Heart right ventricle (tissue), 16 donors: ENCODE data around the gene GMPPA. TPM values are rescaled to one million over a fixed set of nuclear protein-coding genes. Genes with fewer than 3 reads are reported as not detected.

Experiments used
- ATAC-seq, 8 donors: fragments of 200-7000 bp; cut with Tn5 transposase; one replicate each; pipeline ENCODE4 v1.9.1; 2020; ENCODE audit warnings: mild to moderate bottlenecking in 8 of 8, moderate library complexity in 8 of 8, moderate number of reproducible peaks in 1 of 8
- DNase-seq, 2 donors: peaks; one replicate each; pipeline ENCODE4 v3.0.0-alpha.2; 2020
- H3K27ac ChIP-seq, 10 donors: fragments of 200-600 bp; sonication (generic) in 2 of 10; one replicate each; pipeline versions ENCODE4 v1.5.0 to v1.8.0; 2020 to 2022; ENCODE audit warnings: mild to moderate bottlenecking in 3 of 10
- H3K27me3 ChIP-seq, 7 donors: fragments of 200-600 bp; one replicate each; pipeline ENCODE4 v1.8.0; 2021 to 2022; ENCODE audit warnings: mild to moderate bottlenecking in 2 of 7
- H3K36me3 ChIP-seq, 9 donors: fragments of 200-600 bp; sonication (generic) in 1 of 9; one replicate each; pipeline versions ENCODE4 v1.5.0 to v1.8.0; 2020 to 2022; ENCODE audit warnings: mild to moderate bottlenecking in 2 of 9
- H3K4me1 ChIP-seq, 9 donors: fragments of 200-600 bp; sonication (generic) in 1 of 9; one replicate each; pipeline versions ENCODE4 v1.5.0 to v1.8.0; 2020 to 2022; ENCODE audit warnings: mild to moderate bottlenecking in 4 of 9
- H3K4me3 ChIP-seq, 10 donors: fragments of 200-600 bp; sonication (generic) in 2 of 10; one replicate each; pipeline versions ENCODE4 v1.5.0 to v1.8.0; 2020 to 2022; ENCODE audit warnings: mild to moderate bottlenecking in 7 of 10, moderate library complexity in 2 of 10
- H3K9me3 ChIP-seq, 11 donors: fragments of 200-600 bp in 10 of 11; sonication (generic) in 2 of 11; one replicate each; pipeline versions ENCODE4 v1.5.0 to v1.8.0; 2013 to 2022; ENCODE audit warnings: mild to moderate bottlenecking in 2 of 11, control low read depth in 1 of 11, moderate library complexity in 1 of 11
- WGBS, 2 donors: extraction: QIAGEN DNeasy Blood & Tissue Kit; methylation state at CpG; one replicate each; pipeline ENCODE4 v1.1.7; 2013; ENCODE audit warnings: inconsistent platforms in 1 of 2; 5-methylcytosine and 5-hydroxymethylcytosine counted together
- intact Hi-C, 10 donors: fragments of 100-400 bp; cut with DNase I; formaldehyde crosslinking; loops; one replicate each; pipeline versions ENCODE4 v1.11.1 to v1.14.2; 2022
- polyA plus RNA-seq, 2 donors: library from polyadenylated mRNA; stranded (reverse); fragments of 200-250 nt; gene quantifications; one replicate each; pipeline ENCODE4 v1.2.3, GENCODE V29; 2013
- total RNA-seq, 10 donors: library from RNA; stranded (reverse); fragmentation: NEBNext Ultra II Directional in 3 of 10; extraction: Animal tissue kit (Norgen Biotek cat#: 25700) in 3 of 10; gene quantifications; one replicate each; pipeline versions ENCODE4 v1.2.1 to v1.2.4, GENCODE V29; 2021 to 2023
- TF ChIP-seq, protein P1 (sequence below), 9 donors: fragments of 200-600 bp; sonication (generic) in 2 of 9; IDR thresholded peaks; one replicate each; pipeline versions ENCODE4 v1.5.0 to v1.8.0; 2021 to 2022; ENCODE audit warnings: antibody characterized with exemption in 9 of 9, mild to moderate bottlenecking in 5 of 9, moderate library complexity in 1 of 9
- donor health status: Arrhythmogenic right ventricular cardiomyopathy.
- donor health status: ischemic (EF 13 %, LVEDD 7.1; RV severe dilation, severe dysfunction).
- donor health status: healthy with polysubstance abuse.
- donor health status: DM: no; HTN: yes; CAD: no.
- donor health status: DM: no; HTN: no; CAD: no.
- donor health status: ischemic (EF 25% LVEDD 6.9; RV normal size, moderate dysfunction).
- donor health status: ischemic (EF 25% LVEDD 5.7; RV mildly dilated, moderate dysfunction).
- donor health status: healthy.
- donor health status: DM: yes; HTN: yes; CAD: no.
- donor health status: Ischemic cardiomyopathy.
- donor health status: ischemic (EF 35%, LVEDD 5.7; RV mildly dilated, moderate dysfunction).
- donor health status: nonischemic (EF 11% LVEDD 7.7; RV severe dilation, severe dysfunction).
- donor health status: DM: yes; HTN: yes; CAD: no.
- donor health status: PGD.
- donor health status: ischemic (EF 29% LVEDD 5.4; RV normal size, mild dysfunction).
- donor health status: nonischemic (EF 23%, LVEDD 6.1; RV moderate dilation, normal function).

GMPPA gene
- total and polyA plus RNA-seq, 12 donors = 15.8 to 48.6 (median 22.1) TPM

- Histone ChIP-seq H3K27me3 (no peaks in the 10 kb centered on the region), H3K4me3 (no peak overlapping the region), H3K4me1 (peaks cover 0 to 41% (median 6%) of the 10 kb centered on the region in 9 donors), H3K9me3 (no peaks in the 10 kb centered on the region), H3K36me3 (peaks cover 0 to 52% (median 0%) of the 10 kb centered on the region in 9 donors), H3K27ac (peak overlapping the region in 6 of 10 donors; percentile 49 to 78 (median 57))
- DNase-seq (peak; percentile 66 to 77), ATAC-seq (peak in 7 of 8 donors; percentile 41 to 81 (median 70))
- TF ChIP-seq, protein P1, sequence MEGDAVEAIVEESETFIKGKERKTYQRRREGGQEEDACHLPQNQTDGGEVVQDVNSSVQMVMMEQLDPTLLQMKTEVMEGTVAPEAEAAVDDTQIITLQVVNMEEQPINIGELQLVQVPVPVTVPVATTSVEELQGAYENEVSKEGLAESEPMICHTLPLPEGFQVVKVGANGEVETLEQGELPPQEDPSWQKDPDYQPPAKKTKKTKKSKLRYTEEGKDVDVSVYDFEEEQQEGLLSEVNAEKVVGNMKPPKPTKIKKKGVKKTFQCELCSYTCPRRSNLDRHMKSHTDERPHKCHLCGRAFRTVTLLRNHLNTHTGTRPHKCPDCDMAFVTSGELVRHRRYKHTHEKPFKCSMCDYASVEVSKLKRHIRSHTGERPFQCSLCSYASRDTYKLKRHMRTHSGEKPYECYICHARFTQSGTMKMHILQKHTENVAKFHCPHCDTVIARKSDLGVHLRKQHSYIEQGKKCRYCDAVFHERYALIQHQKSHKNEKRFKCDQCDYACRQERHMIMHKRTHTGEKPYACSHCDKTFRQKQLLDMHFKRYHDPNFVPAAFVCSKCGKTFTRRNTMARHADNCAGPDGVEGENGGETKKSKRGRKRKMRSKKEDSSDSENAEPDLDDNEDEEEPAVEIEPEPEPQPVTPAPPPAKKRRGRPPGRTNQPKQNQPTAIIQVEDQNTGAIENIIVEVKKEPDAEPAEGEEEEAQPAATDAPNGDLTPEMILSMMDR (IDR thresholded peaks at IDR 0.05) = peak; percentile 64 to 93 (median 84)
- WGBS, 2 donors = 29 to 33% methylated on average over 14 of the region's 14 CpGs
- intact Hi-C loops = loop anchor here (1.0 to 5.0 kb wide), 5 partner anchors 46 to 56 kb away; no protein-coding TSS in a partner anchor
These were observed 22.7 kb upstream of the GMPPA start for GRCh38 chr2:219475697-219476651.

- intact Hi-C loops = loop anchor here (1.0 to 5.0 kb wide), 5 partner anchors 46 to 56 kb away; no protein-coding TSS in a partner anchor
- ATAC-seq (peak in 2 of 8 donors; percentile 6 to 15), DNase-seq (no peak)
- 21 to 35% methylated on average over 16 of the region's 16 CpGs for WGBS, 2 donors
- Histone ChIP-seq H3K27ac (peak overlapping the region in 4 of 10 donors; percentile 21 to 61 (median 48)), H3K27me3 (peaks cover 0 to 3% (median 0%) of the 10 kb centered on the region in 7 donors), H3K9me3 (no peaks in the 10 kb centered on the region), H3K36me3 (peaks cover 0 to 51% (median 0%) of the 10 kb centered on the region in 9 donors), H3K4me1 (peaks cover 0 to 37% (median 6%) of the 10 kb centered on the region in 9 donors), H3K4me3 (no peak overlapping the region)
- TF ChIP-seq, protein P1 (IDR thresholded peaks at IDR 0.05) = no peak
These were observed 22.0 kb upstream of the GMPPA start for GRCh38 chr2:219476652-219477151.

GRCh38 chr2:219477179-219477578 is 21.5 kb upstream of the GMPPA start:
- ATAC-seq (peak in 2 of 8 donors; percentile 0 to 4), DNase-seq (no peak)
- intact Hi-C loops = loop anchor here in 9 of 10 donors (2.0 to 5.0 kb wide), 4 partner anchors 45 to 55 kb away; no protein-coding TSS in a partner anchor
- TF ChIP-seq, protein P1 (IDR thresholded peaks at IDR 0.05) = no peak
- WGBS, 2 donors = 78 to 81% methylated on average over 13 of the region's 13 CpGs
- H3K27ac ChIP-seq = peak overlapping the region in 5 of 10 donors; percentile 46 to 61 (median 47)
- no peaks in the 10 kb centered on the region for H3K9me3 ChIP-seq
- H3K4me3 ChIP-seq = no peak overlapping the region
- H3K36me3 ChIP-seq = peaks cover 0 to 51% (median 0%) of the 10 kb centered on the region in 9 donors
- peaks cover 0 to 37% (median 6%) of the 10 kb centered on the region in 9 donors for H3K4me1 ChIP-seq
- H3K27me3 ChIP-seq = peaks cover 0 to 8% (median under 1%) of the 10 kb centered on the region in 7 donors

DNA sequence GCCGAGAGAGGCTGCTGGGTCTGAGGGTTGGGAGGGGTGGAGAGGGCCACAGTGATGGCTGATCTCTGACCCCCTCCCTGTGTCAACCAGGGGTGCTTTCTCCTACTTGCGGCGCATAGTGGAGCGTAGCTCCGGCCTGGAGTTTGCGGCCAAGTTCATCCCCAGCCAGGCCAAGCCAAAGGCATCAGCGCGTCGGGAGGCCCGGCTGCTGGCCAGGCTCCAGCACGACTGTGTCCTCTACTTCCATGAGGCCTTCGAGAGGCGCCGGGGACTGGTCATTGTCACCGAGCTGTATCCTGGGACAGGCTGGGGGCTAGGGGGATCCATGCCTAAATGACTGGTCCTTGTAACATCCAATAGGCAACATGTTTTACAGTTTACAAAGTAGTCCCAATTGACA is 20.9 kb upstream of the GMPPA start:
- WGBS, 2 donors = 47% methylated on average over 15 of the region's 15 CpGs
- Histone ChIP-seq H3K27ac (peak overlapping the region in 6 of 10 donors; percentile 22 to 61 (median 46)), H3K36me3 (peaks cover 0 to 54% (median 0%) of the 10 kb centered on the region in 9 donors), H3K4me3 (no peak overlapping the region), H3K27me3 (peaks cover 0 to 14% (median 7%) of the 10 kb centered on the region in 7 donors), H3K9me3 (no peaks in the 10 kb centered on the region), H3K4me1 (peaks cover 0 to 37% (median 6%) of the 10 kb centered on the region in 9 donors)
- DNase-seq = peak; percentile 69 to 76
- peak; percentile 36 to 83 (median 72) for ATAC-seq
- TF ChIP-seq, protein P1 (IDR thresholded peaks at IDR 0.05) = no peak
- intact Hi-C loops = loop anchor here in 9 of 10 donors (2.0 to 5.0 kb wide), 4 partner anchors 44 to 54 kb away; no protein-coding TSS in a partner anchor
